Fibroblast of lung (primary cell): ENCODE results near the gene CISH.

Experiments used
- CTCF ChIP-seq, 2 donors: IDR thresholded peaks in 1 of 2; conservative IDR thresholded peaks in 1 of 2; 1 replicate in 1 of 2; 2 replicates in 1 of 2; pipeline ENCODE4 v1.5.1; 2011 to 2012; ENCODE audit warnings: low read length in 2 of 2, control low read depth in 1 of 2, inconsistent platforms in 1 of 2, low read depth in 1 of 2, mild to moderate bottlenecking in 1 of 2
- EZH2 ChIP-seq: IDR thresholded peaks from 2 replicates; pipeline ENCODE4 v1.5.1; 2012; ENCODE audit warnings: low read length, control low read depth, mild to moderate bottlenecking; ENCODE audit errors: missing control alignments

DNA sequence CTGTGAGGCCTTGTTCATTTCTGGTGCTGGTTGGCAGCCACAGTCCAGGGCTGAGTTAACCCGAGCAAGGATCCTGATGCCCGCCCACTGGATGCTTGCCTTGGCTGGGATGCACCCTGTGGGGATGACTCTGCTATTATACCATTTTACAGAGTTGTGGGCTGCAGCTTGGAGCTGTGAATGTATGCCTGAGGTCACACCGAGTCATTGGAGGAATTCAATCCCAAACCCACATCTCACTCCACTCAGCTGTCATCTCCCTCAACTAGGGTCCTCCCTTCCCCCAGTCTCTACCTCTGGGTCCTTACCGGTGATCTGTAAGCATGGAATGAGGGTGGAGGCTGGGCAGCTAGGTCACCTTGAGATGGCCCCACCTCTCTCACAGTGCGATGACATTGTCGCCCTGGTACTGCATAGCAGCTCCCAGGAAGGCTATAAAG, 27.5 kb upstream of the CISH start:
- no peak for TF ChIP-seq CTCF (conservative IDR thresholded peaks at IDR 0.05 in 1 of 2, IDR thresholded peaks at IDR 0.05 in 1 of 2; ENCODE audit: low read depth in 1 of 2, low read length in 2 of 2)
- no peak for TF ChIP-seq EZH2
